NB4 (cell line): ENCODE data around the gene BLCAP.

Source experiments
- POLR2A ChIP-seq: IDR thresholded peaks from 2 replicates; pipeline ENCODE4 v1.6.1; 2011; ENCODE audit warnings: mild to moderate bottlenecking; ENCODE audit not compliant: insufficient read length; ENCODE audit errors: extremely low read depth
- TF ChIP-seq, protein P1 (sequence below): IDR thresholded peaks from one replicate; pipeline ENCODE4 v1.5.1; 2012; ENCODE audit warnings: low read depth, low read length

- TF ChIP-seq, protein P1, sequence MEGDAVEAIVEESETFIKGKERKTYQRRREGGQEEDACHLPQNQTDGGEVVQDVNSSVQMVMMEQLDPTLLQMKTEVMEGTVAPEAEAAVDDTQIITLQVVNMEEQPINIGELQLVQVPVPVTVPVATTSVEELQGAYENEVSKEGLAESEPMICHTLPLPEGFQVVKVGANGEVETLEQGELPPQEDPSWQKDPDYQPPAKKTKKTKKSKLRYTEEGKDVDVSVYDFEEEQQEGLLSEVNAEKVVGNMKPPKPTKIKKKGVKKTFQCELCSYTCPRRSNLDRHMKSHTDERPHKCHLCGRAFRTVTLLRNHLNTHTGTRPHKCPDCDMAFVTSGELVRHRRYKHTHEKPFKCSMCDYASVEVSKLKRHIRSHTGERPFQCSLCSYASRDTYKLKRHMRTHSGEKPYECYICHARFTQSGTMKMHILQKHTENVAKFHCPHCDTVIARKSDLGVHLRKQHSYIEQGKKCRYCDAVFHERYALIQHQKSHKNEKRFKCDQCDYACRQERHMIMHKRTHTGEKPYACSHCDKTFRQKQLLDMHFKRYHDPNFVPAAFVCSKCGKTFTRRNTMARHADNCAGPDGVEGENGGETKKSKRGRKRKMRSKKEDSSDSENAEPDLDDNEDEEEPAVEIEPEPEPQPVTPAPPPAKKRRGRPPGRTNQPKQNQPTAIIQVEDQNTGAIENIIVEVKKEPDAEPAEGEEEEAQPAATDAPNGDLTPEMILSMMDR = no peak
- no peak for TF ChIP-seq POLR2A
Observed at GRCh38 chr20:37502654-37503053, 25.0 kb downstream of the BLCAP start.
